GM12891 (cell line): ENCODE data around the gene AGER.

Source experiments
- PAX5 ChIP-seq: IDR thresholded peaks from 2 replicates; pipeline ENCODE4 v1.6.1; 2011; ENCODE audit warnings: low read length, moderate library complexity, mild to moderate bottlenecking; ENCODE audit not compliant: insufficient read depth, severe bottlenecking
- POLR2A ChIP-seq: IDR thresholded peaks from 2 replicates; pipeline ENCODE4 v1.6.1; 2011; ENCODE audit warnings: low read depth, low read length, control low read depth
- POLR2AphosphoS5 ChIP-seq: IDR thresholded peaks from 2 replicates; pipeline ENCODE4 v1.6.1; 2011; ENCODE audit warnings: low read depth, low read length, control low read depth
- POU2F2 ChIP-seq: IDR thresholded peaks from 2 replicates; pipeline ENCODE4 v1.6.1; 2011; ENCODE audit warnings: low read depth, mild to moderate bottlenecking, control low read depth, low read length, moderate library complexity
- SPI1 ChIP-seq: IDR thresholded peaks from 2 replicates; pipeline ENCODE4 v1.6.1; 2011; ENCODE audit warnings: low read depth, low read length, control low read depth
- TAF1 ChIP-seq: IDR thresholded peaks from 2 replicates; pipeline ENCODE4 v1.6.1; 2011; ENCODE audit warnings: low read depth, low read length, control low read depth

DNA sequence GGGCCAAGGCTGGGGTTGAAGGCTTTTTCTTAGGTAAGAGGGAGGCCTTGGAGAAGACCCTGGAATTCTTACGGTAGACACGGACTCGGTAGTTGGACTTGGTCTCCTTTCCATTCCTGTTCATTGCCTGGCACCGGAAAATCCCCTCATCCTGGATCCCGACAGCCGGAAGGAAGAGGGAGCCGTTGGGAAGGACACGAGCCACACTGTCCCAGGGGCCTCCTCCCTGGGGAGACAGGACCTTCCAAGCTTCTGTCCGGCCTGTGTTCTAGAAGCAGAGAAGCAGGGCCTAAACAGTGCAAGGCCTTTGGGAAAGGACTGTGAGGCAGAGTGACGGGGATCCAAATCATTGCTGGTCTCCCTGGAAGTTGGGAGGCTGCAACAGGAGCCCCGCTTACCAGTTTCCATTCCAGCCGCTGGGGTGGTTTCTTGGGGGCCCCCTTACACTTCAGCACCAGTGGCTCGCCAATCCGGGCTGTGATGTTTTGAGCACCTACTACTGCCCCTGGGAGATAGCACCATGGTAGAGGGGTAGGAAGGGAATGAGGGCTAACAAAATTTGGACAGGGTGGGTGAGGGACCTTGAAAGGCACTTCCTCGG is 470 bp downstream of the AGER start:
- no peak for TF ChIP-seq POLR2A
- TF ChIP-seq TAF1 = no peak
- TF ChIP-seq POLR2AphosphoS5 = no peak
- no peak for TF ChIP-seq POU2F2
- no peak for TF ChIP-seq SPI1
- no peak for TF ChIP-seq PAX5
